ENCODE data around the gene LPP.
A peak's percentile ranks its signal among the peaks of the same experiment; 100 is the strongest.

LPP gene

GRCh38 chr3:188854772-188855149 is 700.8 kb downstream of the LPP start:
- Mint-ChIP-seq H3K36me3 (ENCODE audit: insufficient read depth) (no peaks in the 10 kb centered on the region), H3K9me3 (no peaks in the 10 kb centered on the region), H3K27ac (peak overlapping the region in 1 of 2 donors; percentile 47), H3K27me3 (no peaks in the 10 kb centered on the region), H3K4me3 (no peak overlapping the region), H3K4me1 (ENCODE audit: low read depth in 2 of 2) (no peaks in the 10 kb centered on the region)
- DNase-seq (no peak), ATAC-seq (replicated peaks) (no peak)

DNA sequence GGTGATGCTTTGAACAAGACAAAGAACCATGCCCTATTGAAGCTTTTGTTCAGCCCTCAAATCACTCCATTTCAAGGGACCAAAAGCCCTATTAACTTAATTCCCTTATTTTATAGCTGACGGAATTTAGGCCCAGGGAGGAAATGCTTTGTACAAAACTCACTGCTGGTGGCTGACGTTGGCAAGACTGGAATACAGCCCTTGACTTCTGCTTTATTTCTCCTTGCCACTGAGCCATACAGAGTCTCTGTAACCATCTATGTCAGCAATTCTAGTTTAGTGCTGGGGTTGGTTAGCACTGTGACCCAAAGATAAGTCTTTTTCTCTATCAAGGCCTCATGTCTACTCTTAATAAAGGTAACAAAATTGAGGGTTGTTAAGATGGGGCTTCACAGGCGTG is 701.7 kb downstream of the LPP start:
- no peak for ATAC-seq (replicated peaks)
- Mint-ChIP-seq H3K36me3 (ENCODE audit: insufficient read depth) (no peaks in the 10 kb centered on the region), H3K9me3 (no peaks in the 10 kb centered on the region), H3K4me3 (no peak overlapping the region), H3K4me1 (ENCODE audit: low read depth in 2 of 2) (no peaks in the 10 kb centered on the region), H3K27ac (no peak overlapping the region), H3K27me3 (no peaks in the 10 kb centered on the region)
- no peak for DNase-seq

DNA sequence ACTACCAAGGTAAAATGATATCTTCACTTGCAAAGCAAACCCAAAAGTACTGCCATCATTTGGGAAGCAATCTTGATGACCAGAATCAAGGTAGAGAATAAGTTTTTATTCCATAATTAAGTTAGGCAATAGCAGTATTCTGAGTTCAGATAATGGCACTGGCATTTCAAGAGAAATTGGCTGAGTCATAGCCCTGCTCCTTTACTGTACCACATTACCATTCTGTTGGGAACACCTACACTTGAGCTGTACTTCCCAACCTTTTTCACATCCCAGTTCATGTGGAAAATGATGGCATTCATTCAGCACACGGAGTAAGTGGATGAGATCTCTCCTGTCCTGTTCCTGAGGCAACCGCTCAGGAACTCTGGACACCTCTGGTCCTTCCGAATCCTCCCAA is 706.2 kb downstream of the LPP start:
- no peak for DNase-seq
- H3K27ac Mint-ChIP-seq: no peak overlapping the region
- no peak overlapping the region for H3K4me3 Mint-ChIP-seq
- no peak for ATAC-seq (replicated peaks)
- H3K36me3 Mint-ChIP-seq (ENCODE audit: insufficient read depth): no peaks in the 10 kb centered on the region
- no peaks in the 10 kb centered on the region for H3K9me3 Mint-ChIP-seq
- peaks cover 0 to 6% of the 10 kb centered on the region in 2 donors for H3K4me1 Mint-ChIP-seq (ENCODE audit: low read depth in 2 of 2)
- H3K27me3 Mint-ChIP-seq: no peaks in the 10 kb centered on the region

DNA sequence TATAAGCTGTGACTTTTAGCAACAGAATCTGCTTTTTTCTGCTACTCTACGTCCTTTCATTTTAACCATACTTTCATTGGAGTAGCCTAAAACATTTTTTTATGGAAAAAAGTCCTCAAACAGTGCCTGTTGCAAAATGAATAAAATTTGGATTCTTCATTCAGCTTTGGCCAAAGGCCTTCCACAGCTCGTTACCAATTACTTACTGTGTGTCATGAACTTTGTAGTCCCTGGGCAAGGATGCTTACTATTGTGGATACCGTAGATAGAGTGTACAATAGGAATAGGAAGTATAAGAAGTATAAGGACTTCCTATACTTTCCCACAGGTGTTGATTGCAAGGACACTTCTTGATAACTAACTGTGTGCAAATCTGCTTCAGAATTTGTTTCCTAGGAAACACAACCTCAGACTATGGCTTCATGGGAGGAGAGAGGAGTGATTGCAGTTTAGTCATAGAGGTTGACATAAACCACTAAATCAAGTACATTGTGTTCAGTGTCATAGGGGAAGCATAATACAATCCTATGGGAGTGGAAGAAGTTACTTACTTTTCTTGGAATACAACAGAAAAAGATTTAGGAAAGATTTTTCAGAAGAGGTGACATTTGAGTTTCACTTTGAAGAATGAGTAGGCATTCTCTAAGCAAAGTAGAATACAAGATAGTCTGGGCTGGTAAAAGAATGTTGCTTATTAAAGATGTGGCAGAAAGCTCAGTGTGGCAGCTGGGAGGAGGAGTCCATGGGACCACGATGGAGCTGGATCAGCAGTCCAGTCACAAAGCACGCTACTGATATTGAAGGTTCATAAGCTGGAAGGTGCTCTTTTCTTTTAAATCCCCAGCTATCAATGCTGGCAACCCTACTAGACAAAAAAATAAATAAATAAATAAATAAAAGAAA is 708.1 kb downstream of the LPP start:
- Mint-ChIP-seq H3K27ac (no peak overlapping the region), H3K27me3 (no peaks in the 10 kb centered on the region), H3K4me1 (ENCODE audit: low read depth in 2 of 2) (peaks cover 0 to 6% of the 10 kb centered on the region in 2 donors), H3K4me3 (no peak overlapping the region), H3K36me3 (ENCODE audit: insufficient read depth) (peaks cover 3% of the 10 kb centered on the region), H3K9me3 (no peaks in the 10 kb centered on the region)
- DNase-seq (no peak), ATAC-seq (replicated peaks) (no peak)

DNA sequence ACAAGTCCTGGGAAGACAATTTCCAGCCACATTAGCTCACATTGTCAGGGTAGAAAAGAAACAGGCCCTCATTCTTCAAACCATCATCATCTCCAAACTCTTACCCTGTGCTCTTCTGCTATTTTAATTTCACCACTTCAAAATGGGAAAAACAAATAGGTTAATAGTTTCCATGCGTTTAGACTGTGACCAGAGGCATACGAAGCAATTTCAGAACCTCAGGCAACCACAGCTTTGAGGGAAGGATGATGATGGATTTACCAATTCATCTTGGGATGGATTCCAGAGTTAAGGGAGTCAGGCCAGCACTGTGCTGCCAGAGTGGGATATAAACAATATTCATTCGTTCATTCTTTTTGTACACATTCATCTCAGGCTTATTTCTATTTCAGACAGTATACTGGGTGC is 710.0 kb downstream of the LPP start:
- ATAC-seq (replicated peaks) (no peak), DNase-seq (no peak)
- Mint-ChIP-seq H3K36me3 (ENCODE audit: insufficient read depth) (peaks cover 3% of the 10 kb centered on the region), H3K27ac (no peak overlapping the region), H3K4me3 (no peak overlapping the region), H3K4me1 (ENCODE audit: low read depth in 2 of 2) (peaks cover 1 to 6% of the 10 kb centered on the region in 2 donors), H3K27me3 (no peaks in the 10 kb centered on the region), H3K9me3 (no peaks in the 10 kb centered on the region)

DNA sequence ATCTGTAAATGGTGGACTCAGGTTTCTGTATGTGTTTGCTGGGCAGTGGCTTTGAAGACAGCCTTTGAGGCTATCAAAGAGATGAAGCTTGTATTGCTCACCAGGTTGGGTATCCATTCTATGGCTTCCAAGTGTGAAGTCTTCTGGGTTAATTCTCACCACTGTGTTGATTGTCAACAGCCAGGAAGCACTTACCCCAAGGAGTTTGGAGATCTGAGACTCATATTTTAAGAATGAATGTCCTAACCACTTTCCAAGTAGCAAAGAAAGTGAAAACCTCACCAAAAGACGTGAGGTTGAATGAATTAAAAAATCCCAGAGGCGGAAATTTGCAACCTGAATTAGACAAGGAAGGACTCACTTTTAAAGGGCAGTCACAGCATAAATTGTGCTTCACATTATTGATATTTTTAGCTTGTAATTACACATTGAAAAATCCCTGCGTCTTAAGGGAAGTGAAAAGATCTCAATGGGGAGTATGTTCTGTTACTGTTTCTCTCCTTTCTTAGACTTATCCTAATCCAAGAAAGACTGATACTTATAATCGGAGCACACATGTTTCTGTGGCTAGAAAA is 713.8 kb downstream of the LPP start:
- peaks cover 0 to 1% of the 10 kb centered on the region in 2 donors for H3K4me1 Mint-ChIP-seq (ENCODE audit: low read depth in 2 of 2)
- H3K27me3 Mint-ChIP-seq: no peaks in the 10 kb centered on the region
- no peak for DNase-seq
- no peaks in the 10 kb centered on the region for H3K9me3 Mint-ChIP-seq
- H3K27ac Mint-ChIP-seq: peak overlapping the region in 1 of 2 donors; percentile 19
- no peak for ATAC-seq (replicated peaks)
- H3K4me3 Mint-ChIP-seq: no peak overlapping the region
- H3K36me3 Mint-ChIP-seq (ENCODE audit: insufficient read depth): peaks cover 3% of the 10 kb centered on the region

GRCh38 chr3:188868803-188869202 is 714.8 kb downstream of the LPP start:
- Mint-ChIP-seq H3K4me3 (no peak overlapping the region), H3K27ac (no peak overlapping the region), H3K9me3 (no peaks in the 10 kb centered on the region), H3K4me1 (ENCODE audit: low read depth in 2 of 2) (peaks cover 0 to 1% of the 10 kb centered on the region in 2 donors), H3K36me3 (ENCODE audit: insufficient read depth) (peaks cover 8% of the 10 kb centered on the region), H3K27me3 (no peaks in the 10 kb centered on the region)
- ATAC-seq (replicated peaks): no peak
- DNase-seq: no peak

DNA sequence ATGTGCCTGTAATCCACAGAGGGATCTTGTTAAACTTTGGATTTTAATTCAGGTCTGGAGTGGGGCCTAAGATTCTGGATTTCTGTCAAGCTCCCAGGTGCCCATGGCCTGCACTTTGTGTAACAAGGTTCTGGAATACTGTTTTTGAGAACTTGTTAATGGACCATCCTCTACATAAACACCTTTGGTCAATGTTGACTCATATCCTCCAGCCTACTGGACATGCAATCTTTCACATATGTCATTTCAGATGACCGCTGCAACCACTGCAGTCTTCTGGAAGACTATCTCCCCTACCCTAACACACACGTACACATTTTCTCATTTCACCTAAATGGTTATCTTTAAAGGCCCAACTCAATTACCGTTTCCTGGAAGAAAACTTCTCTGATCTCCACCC is 715.7 kb downstream of the LPP start:
- H3K4me3 Mint-ChIP-seq: no peak overlapping the region
- H3K36me3 Mint-ChIP-seq (ENCODE audit: insufficient read depth): peaks cover 13% of the 10 kb centered on the region
- peaks cover 0 to 1% of the 10 kb centered on the region in 2 donors for H3K4me1 Mint-ChIP-seq (ENCODE audit: low read depth in 2 of 2)
- no peaks in the 10 kb centered on the region for H3K27me3 Mint-ChIP-seq
- no peak for ATAC-seq (replicated peaks)
- no peak for DNase-seq
- no peaks in the 10 kb centered on the region for H3K9me3 Mint-ChIP-seq
- H3K27ac Mint-ChIP-seq: no peak overlapping the region

DNA sequence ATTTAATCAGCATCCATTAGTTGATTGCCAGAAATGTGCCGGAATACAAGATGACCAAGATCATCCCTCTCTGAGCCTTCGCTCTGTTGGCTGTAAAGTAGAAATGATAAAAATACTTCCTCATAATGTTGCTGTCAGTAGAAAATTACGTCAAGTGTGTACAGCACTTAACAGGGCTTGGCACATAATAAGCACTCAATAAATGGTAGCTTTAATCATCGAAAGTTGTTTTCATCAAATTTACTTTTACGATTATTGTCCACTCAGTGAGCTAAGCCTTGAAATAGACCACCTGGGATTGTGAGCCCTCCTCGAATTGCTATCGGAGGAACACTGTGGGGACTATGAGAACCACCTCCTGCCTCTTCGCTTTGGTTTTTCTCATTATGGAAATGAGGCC is 716.5 kb downstream of the LPP start:
- DNase-seq: no peak
- Mint-ChIP-seq H3K27me3 (no peaks in the 10 kb centered on the region), H3K4me3 (no peak overlapping the region), H3K27ac (no peak overlapping the region), H3K9me3 (no peaks in the 10 kb centered on the region), H3K36me3 (ENCODE audit: insufficient read depth) (peaks cover 21% of the 10 kb centered on the region), H3K4me1 (ENCODE audit: low read depth in 2 of 2) (peaks cover 0 to 1% of the 10 kb centered on the region in 2 donors)
- ATAC-seq (replicated peaks): no peak

- H3K27me3 Mint-ChIP-seq: no peaks in the 10 kb centered on the region
- no peaks in the 10 kb centered on the region for H3K4me1 Mint-ChIP-seq (ENCODE audit: low read depth in 2 of 2)
- H3K4me3 Mint-ChIP-seq: no peak overlapping the region
- no peak for DNase-seq
- ATAC-seq (replicated peaks): no peak
- H3K36me3 Mint-ChIP-seq (ENCODE audit: insufficient read depth): peaks cover 23% of the 10 kb centered on the region
- no peak overlapping the region for H3K27ac Mint-ChIP-seq
- no peaks in the 10 kb centered on the region for H3K9me3 Mint-ChIP-seq
Observed at GRCh38 chr3:188874576-188874975, 720.6 kb downstream of the LPP start.

- no peak overlapping the region for H3K27ac Mint-ChIP-seq
- H3K9me3 Mint-ChIP-seq: no peaks in the 10 kb centered on the region
- H3K4me1 Mint-ChIP-seq (ENCODE audit: low read depth in 2 of 2): no peaks in the 10 kb centered on the region
- H3K36me3 Mint-ChIP-seq (ENCODE audit: insufficient read depth): peaks cover 26% of the 10 kb centered on the region
- ATAC-seq (replicated peaks) (no peak), DNase-seq (no peak)
- H3K27me3 Mint-ChIP-seq: no peaks in the 10 kb centered on the region
- no peak overlapping the region for H3K4me3 Mint-ChIP-seq
Observed at GRCh38 chr3:188875413-188875812, 721.5 kb downstream of the LPP start.

DNA sequence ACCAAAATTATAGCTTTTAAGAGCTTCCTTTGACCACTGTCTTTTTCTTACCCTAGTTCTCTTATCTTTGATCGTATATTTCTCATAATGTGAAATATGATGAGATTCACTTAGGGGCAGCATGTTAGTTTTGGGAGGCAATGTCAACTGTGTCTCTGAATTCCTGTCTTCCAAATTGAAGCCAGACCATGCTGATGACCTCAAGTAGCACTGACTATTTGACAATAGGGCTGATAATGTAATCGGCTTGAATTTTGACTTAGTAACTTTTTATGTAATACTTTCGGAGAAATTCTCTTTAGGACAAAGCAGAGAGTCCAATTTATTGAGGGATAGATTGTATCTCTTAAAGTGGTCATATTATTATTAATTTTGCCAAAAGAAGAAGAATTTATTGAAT is 722.4 kb downstream of the LPP start:
- Mint-ChIP-seq H3K4me1 (ENCODE audit: low read depth in 2 of 2) (peaks cover 0 to 4% of the 10 kb centered on the region in 2 donors), H3K9me3 (no peaks in the 10 kb centered on the region), H3K4me3 (no peak overlapping the region), H3K36me3 (ENCODE audit: insufficient read depth) (peaks cover 26% of the 10 kb centered on the region), H3K27ac (no peak overlapping the region), H3K27me3 (no peaks in the 10 kb centered on the region)
- DNase-seq (no peak), ATAC-seq (replicated peaks) (no peak)

DNA sequence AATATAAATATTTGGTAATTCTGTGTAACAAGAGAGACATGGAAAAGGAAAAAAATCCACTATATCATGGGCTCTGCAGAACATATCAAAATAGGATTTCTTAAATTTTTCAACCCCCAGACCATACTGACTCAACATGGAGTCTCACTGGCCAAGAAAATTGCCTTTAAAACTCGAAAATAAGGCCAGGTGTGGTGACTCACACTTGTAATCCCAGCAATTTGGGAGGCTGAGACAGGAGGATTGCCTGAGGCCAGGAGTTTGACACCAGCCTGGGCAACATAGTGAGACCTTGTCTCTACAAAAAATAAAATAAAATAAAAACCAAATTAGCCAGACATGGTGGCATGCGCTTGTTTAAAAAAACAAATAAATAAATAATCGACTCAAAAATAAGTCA is 723.4 kb downstream of the LPP start:
- no peak overlapping the region for H3K27ac Mint-ChIP-seq

DNA sequence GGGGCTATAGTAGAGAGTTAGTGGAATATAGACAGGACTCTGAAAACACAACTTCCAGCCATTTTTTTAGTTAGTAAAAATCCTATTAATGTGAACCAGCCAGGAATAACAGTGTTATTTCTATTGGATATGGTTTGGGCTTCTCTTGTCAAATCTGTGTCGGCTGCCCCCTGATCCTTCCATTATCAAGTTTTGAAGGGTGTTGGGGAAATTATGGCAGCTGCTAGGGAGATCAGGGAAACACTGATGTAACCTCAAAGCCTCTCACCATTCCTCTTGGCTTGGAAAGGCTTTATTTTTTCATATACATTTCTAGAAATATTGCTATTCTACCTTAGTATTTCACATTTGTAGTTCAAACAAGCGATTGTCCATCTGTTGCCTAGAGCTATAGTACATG is 724.1 kb downstream of the LPP start:
- Mint-ChIP-seq H3K27me3 (no peaks in the 10 kb centered on the region), H3K27ac (no peak overlapping the region), H3K4me1 (ENCODE audit: low read depth in 2 of 2) (peaks cover 0 to 4% of the 10 kb centered on the region in 2 donors), H3K4me3 (no peak overlapping the region), H3K36me3 (ENCODE audit: insufficient read depth) (peaks cover 27% of the 10 kb centered on the region), H3K9me3 (no peaks in the 10 kb centered on the region)
- ATAC-seq (replicated peaks) (no peak), DNase-seq (no peak)

More for the DNA sequence above, 723.4 kb downstream of the LPP start:
- ATAC-seq (replicated peaks) (no peak), DNase-seq (no peak)
- Mint-ChIP-seq H3K9me3 (no peaks in the 10 kb centered on the region), H3K27me3 (no peaks in the 10 kb centered on the region), H3K36me3 (ENCODE audit: insufficient read depth) (peaks cover 26% of the 10 kb centered on the region), H3K4me1 (ENCODE audit: low read depth in 2 of 2) (peaks cover 0 to 4% of the 10 kb centered on the region in 2 donors), H3K4me3 (no peak overlapping the region)
